Chondrocyte (in vitro differentiated cells): ENCODE measurements around the gene SH3PXD2A. TPM values are rescaled to one million over a fixed set of nuclear protein-coding genes. Genes with fewer than 3 reads are reported as not detected.

Experiments used
- DNase-seq: peaks from one replicate; pipeline ENCODE4 v3.0.0; 2021; ENCODE audit warnings: mixed read lengths, low spot score
- H3K27ac Mint-ChIP-seq: one replicate; pipeline ENCODE4 v1.8.0; 2021; ENCODE audit warnings: mild to moderate bottlenecking, moderate library complexity, mixed read lengths; ENCODE audit not compliant: unreplicated experiment
- H3K27me3 Mint-ChIP-seq: 2 replicates; pipeline ENCODE4 v1.8.0; 2021; ENCODE audit warnings: low read depth, mixed read lengths
- H3K36me3 Mint-ChIP-seq: 2 replicates; pipeline ENCODE4 v1.8.0; 2021; ENCODE audit warnings: low read depth, mixed read lengths
- H3K4me1 Mint-ChIP-seq: 2 replicates; pipeline ENCODE4 v1.8.0; 2021; ENCODE audit warnings: low read depth, mild to moderate bottlenecking, mixed read lengths
- H3K4me3 Mint-ChIP-seq: one replicate; pipeline ENCODE4 v1.8.0; 2021; ENCODE audit warnings: mild to moderate bottlenecking, moderate library complexity, mixed read lengths; ENCODE audit not compliant: unreplicated experiment
- H3K9me3 Mint-ChIP-seq: 2 replicates; pipeline ENCODE4 v1.8.0; 2021; ENCODE audit warnings: low read depth, mixed read lengths
- total RNA-seq: library from RNA; stranded (reverse); gene quantifications from 3 replicates; pipeline ENCODE4 v1.2.1, GENCODE V29; 2021
- TF ChIP-seq, protein P1 (sequence below): fragments of 200-600 bp; sonication (generic); IDR thresholded peaks from 2 replicates; pipeline ENCODE4 v1.5.0; 2021; ENCODE audit warnings: antibody characterized with exemption, mild to moderate bottlenecking, moderate library complexity

Gene SH3PXD2A
- total RNA-seq, 1 donor from 2014 or later = 46.0 TPM

DNA sequence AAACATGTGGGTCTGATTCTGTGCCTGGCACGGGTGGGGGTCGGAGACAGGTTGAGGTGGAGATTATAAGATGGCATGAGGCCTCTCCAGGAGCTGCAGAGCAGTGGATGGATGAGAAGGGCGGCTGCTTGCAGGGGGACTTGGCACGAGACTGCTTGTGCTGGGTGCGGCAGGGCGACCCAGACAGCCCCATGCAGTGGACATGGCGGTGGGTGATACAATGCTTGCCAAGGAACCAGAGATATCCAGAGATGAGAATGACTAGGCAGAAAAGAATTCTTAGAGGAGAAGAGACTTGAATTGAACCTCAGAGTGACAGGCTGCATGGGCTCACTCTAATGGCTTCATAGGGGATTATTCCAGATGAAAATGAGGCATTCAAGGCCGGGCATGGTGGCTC, 216.4 kb downstream of the SH3PXD2A start:
- Mint-ChIP-seq H3K27ac (peak overlapping the region; percentile 82), H3K4me1 (peaks cover 47% of the 10 kb centered on the region), H3K4me3 (no peak overlapping the region), H3K36me3 (peaks cover 4% of the 10 kb centered on the region), H3K27me3 (no peaks in the 10 kb centered on the region), H3K9me3 (no peaks in the 10 kb centered on the region)
- DNase-seq = no peak
- TF ChIP-seq, protein P1, sequence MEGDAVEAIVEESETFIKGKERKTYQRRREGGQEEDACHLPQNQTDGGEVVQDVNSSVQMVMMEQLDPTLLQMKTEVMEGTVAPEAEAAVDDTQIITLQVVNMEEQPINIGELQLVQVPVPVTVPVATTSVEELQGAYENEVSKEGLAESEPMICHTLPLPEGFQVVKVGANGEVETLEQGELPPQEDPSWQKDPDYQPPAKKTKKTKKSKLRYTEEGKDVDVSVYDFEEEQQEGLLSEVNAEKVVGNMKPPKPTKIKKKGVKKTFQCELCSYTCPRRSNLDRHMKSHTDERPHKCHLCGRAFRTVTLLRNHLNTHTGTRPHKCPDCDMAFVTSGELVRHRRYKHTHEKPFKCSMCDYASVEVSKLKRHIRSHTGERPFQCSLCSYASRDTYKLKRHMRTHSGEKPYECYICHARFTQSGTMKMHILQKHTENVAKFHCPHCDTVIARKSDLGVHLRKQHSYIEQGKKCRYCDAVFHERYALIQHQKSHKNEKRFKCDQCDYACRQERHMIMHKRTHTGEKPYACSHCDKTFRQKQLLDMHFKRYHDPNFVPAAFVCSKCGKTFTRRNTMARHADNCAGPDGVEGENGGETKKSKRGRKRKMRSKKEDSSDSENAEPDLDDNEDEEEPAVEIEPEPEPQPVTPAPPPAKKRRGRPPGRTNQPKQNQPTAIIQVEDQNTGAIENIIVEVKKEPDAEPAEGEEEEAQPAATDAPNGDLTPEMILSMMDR = no peak

DNA sequence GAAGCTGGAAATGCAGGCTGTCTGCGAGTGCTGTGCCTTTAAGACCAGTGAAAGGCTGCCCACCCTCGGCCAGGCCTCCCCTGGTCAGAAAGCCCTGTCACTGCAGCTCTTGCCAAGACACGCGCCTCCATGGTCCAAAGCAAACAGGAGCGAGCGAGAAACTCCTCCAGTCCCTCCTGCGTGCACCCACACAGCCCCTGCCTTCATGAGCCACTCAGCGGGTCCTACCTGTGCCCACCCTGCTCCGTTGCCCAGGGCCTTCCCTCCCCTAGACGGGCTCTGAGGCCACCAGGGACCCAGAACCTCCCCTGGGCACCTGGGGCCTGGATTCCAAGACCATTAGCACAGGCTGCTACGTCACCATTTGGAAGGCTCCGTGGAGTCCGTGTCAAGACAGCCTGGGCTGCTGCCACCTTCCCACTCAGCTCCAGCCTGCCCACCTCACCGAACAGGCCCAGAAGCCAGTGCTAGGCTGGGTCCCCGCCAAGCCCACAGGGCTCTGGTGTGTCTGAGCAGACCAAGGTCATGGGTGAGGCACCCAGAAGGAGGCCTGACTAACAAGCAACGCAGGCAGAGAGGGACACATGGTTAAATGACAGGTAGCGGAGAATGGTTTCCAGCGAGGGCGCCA, 217.3 kb downstream of the SH3PXD2A start:
- H3K4me3 Mint-ChIP-seq = peak overlapping the region; percentile 31
- TF ChIP-seq, protein P1 = no peak
- DNase-seq = no peak
- peaks cover 47% of the 10 kb centered on the region for H3K4me1 Mint-ChIP-seq
- H3K27ac Mint-ChIP-seq = peak overlapping the region; percentile 93
- no peaks in the 10 kb centered on the region for H3K9me3 Mint-ChIP-seq
- peaks cover 5% of the 10 kb centered on the region for H3K36me3 Mint-ChIP-seq
- no peaks in the 10 kb centered on the region for H3K27me3 Mint-ChIP-seq

GRCh38 chr10:103637011-103637410, 218.4 kb downstream of the SH3PXD2A start:
- TF ChIP-seq, protein P1 = no peak
- Mint-ChIP-seq H3K36me3 (peaks cover 4% of the 10 kb centered on the region), H3K27me3 (no peaks in the 10 kb centered on the region), H3K4me1 (peaks cover 52% of the 10 kb centered on the region), H3K4me3 (no peak overlapping the region), H3K9me3 (no peaks in the 10 kb centered on the region), H3K27ac (peak overlapping the region; percentile 93)
- no peak for DNase-seq

DNA sequence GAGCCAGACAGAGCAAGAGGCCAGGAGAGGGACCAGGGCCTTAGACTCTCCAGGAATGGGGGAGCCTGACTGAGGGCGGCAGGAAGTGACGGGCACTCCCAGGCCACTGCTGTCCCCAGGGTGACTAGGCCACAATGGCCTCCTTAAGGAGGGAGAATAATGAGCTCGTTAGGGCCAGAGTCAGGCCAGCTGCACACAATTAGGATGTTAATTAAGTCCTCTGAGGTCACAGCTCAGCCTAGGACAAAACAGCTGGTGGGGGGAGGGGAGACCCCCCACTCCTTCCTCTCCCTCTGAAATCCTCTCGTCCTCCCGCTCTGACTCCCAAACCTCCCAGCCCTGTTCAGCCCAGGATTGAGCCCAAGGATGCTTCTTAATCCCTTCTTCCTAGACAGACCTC, 218.9 kb downstream of the SH3PXD2A start:
- Mint-ChIP-seq H3K36me3 (peaks cover 4% of the 10 kb centered on the region), H3K27ac (peak overlapping the region; percentile 93), H3K27me3 (no peaks in the 10 kb centered on the region), H3K4me1 (peaks cover 52% of the 10 kb centered on the region), H3K9me3 (no peaks in the 10 kb centered on the region), H3K4me3 (no peak overlapping the region)
- TF ChIP-seq, protein P1 = no peak
- DNase-seq = no peak

- H3K4me3 Mint-ChIP-seq = no peak overlapping the region
- DNase-seq = no peak
- TF ChIP-seq, protein P1 = no peak
- H3K27me3 Mint-ChIP-seq = no peaks in the 10 kb centered on the region
- no peaks in the 10 kb centered on the region for H3K9me3 Mint-ChIP-seq
- H3K27ac Mint-ChIP-seq = no peak overlapping the region
- peaks cover 46% of the 10 kb centered on the region for H3K4me1 Mint-ChIP-seq
- peaks cover 4% of the 10 kb centered on the region for H3K36me3 Mint-ChIP-seq
Observed at GRCh38 chr10:103635580-103635979, 219.8 kb downstream of the SH3PXD2A start.
